Embryonic facial prominence (tissue), 1 donor: Measurements from ENCODE around the gene SARM1.
"Not testable (repeated sequence)": the region's sequence is repeated elsewhere in the genome, so short reads cannot be mapped to it uniquely, and the experiment has no call there.

Source experiments
- DNase-seq: peaks from one replicate; pipeline ENCODE4 v3.0.0-alpha.2; 2016; ENCODE audit errors: extremely low spot score

Gene SARM1

DNA sequence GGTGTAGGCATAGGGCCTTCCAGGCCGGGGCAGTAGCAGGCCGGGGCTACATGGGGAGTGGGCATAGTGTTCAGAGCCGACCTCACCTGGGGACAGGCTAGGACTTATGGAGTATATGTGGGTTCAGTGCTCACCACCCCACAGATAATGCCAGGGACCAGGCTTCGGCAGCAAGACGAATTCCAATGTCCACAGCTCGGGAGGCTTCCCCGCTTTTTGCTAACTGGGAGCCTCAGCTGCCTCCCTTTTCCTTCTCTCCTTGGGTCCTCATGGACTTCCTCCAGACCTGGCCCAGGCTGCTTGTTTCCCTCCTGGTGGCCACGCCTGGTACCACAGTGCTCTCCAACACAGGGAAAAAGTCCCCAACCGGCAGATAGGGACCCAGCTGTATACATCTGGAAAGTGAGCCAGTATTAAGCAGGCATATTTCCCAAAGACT, 54.6 kb downstream of the SARM1 start:
- DNase-seq = no peak

DNA sequence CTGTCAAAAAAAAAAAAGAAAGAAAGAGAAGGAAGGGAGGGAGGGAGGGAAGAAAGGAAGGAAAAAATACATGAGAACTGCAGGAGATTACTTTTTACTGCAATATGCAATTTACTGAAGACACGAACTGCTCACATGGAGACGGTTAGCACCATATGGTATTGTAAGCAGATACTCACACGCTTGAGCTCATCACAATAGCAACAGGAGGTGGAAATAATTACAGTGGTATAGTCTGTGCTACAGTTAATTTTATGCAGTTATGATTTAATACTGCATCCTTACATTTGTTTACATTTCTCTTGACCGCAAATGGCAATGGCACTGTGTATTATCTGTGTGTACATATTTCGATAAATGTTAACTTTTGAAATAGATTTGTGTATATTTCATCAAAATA, 55.9 kb downstream of the SARM1 start:
- DNase-seq = no peak

DNA sequence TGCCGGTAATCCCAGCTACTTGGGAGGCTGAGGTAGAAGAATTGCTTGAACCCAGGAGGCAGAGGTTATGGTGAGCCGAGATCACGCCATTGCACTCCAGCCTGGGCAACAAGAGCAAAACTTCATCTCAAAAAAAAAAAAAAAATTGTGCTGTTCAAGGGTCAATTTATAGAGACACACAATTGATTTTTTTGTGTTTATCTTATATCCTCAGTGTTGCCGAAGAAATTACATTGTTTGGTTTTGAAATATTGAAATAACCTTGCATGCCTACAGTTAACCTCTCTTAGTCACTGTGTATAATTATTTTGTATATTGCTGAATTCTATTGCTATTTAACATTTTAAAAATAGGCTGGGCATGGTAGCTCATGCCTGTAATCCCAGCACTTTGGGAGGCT, 56.5 kb downstream of the SARM1 start:
- not testable (repeated sequence) for DNase-seq

DNA sequence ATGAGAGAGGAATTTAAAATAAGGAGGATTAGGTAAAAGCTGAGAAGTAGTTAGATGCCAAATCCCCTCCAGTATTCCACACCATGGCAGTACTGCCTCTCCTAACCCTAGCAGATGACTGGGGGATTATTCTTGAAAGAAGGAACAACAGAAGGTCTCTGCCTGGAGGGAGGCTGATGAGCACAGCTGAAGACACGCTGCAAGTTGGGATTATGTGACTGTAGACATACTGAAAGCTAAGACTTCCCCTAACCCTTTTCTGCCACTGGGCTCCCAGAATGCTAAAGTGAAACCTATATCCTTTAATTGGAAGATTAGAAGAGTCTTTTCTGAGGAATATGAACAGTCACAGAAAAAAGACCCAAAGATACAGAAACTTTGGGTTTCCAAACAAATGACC, 62.2 kb downstream of the SARM1 start:
- no peak for DNase-seq

DNA sequence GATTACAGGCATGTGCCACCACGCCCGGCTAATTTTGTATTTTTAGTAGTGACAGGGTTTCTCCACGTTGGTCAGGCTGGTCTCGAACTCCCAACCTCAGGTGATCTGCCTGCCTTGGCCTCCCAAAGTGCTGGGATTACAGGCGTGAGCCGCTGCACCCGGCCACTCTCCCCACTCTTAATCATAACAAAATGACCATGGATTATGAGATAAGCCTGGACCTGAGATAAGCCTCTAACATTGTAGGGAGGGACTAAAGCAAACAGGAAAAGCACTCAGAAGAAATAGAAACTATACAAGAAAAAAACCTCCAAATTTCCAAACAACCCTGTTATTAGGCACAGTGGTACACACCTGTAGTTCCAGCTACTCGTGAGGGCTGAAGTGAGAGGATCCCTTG, 62.8 kb downstream of the SARM1 start:
- not testable (repeated sequence) for DNase-seq

DNA sequence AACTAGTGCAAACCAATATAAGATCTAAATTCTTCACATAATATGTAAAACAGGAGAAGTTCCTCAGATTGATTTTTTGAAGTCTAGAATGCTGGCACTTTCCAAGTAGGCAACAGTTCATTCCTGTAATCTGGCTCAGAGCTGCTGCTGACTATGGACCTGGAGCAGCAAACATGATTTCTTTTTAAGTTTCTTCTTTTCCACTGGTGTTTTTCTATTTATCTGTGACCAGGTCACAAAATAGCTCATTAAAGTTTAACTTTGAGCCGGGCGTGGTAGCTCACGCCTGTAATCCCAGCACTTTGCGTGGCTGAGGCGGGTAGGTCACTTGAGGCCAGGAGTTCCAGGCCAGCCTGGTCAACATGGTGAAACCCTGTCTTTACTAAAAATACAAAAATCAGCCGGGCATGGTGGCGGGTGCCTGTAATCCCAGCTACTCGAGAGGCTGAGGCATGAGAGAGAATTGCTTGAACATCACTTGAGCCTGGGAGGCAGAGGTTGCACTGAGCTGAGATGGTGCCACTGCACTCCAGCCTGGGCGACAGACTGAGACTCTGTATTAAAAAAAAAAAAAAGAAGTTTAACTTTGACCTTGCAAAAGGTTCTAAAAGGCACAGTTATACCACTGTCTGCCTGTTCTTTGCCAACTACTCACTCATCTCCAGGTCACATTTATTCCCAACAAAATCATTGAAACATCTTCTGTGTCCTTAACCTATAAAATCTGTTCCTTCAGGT, 72.6 kb downstream of the SARM1 start:
- DNase-seq = no peak

DNA sequence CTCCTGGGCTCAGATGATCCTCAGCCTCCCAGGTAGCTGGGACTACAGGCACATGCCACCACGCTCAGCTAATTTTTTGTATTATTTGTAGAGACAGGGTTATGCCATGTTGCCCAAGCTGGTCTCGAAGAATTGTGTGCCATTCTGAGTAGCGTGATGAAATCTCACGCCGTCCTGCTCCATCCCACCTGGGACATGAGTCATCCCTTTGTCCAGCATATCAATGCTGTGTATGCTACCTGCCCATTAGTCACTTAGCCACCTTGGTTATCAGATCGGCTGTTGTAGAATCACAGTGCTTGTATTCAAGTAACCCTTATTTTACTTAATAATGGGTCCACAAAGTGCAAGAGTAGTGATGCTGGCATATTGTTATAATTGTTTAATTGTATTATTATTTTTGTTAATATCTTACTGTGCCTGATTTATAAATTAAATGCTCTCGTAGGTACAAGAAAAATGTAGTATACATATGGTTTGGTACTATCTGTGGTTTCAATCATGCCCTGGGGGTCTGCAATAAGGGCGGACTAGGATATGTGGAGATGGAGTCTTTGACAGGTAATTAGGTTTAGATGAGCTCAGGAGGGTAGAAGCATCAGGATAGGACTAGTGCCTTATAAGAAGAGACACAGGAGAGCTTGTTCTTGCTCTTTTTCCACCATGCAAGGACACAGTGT, 75.4 kb downstream of the SARM1 start:
- no peak for DNase-seq

DNA sequence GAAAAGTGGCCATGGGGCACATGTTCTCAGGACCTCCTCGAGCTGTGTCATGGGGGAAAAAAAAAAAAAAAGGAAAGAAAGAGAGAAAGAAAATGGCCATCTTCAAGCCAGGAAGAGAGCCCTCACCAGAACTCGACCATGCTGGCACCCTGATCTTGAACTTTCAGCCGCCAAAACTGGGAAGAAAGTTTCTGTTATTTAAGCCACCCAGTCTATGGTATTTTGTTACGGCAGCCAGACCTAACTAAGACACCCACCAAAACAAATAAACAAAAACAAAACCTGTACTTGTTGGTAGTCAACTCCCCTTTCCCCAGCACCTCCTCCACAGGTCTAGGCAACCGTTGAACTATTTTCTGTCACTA, 75.9 kb downstream of the SARM1 start:
- DNase-seq = no peak

DNA sequence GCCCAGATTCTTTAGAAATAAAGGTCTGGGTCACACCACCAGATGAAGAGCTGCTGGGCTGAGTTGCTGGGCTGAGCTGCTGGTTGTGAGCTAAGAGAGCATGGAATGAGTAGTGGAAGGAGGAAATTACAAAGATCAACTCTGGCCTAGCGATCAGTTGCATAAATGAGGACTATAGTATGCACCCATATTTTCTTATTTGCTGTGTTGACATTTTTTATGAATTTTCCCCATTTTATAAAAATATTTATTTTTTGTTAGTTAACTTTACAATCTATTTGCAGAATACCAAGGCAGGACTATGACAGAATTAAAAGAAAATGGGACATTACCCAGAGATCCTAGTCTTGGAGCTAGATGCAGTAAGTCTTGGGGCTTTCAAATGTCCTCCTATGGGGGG, 78.4 kb downstream of the SARM1 start:
- DNase-seq = no peak
